ENCODE data around the gene DYNC1I1. TPM values are rescaled to one million over a fixed set of nuclear protein-coding genes. Genes with fewer than 3 reads are reported as not detected.

DYNC1I1 gene
- total and polyA plus RNA-seq, 2 of the 13 experiments (the other 11 are each of a cell fraction or from before 2014, with no cell fraction given): not detected

DNA sequence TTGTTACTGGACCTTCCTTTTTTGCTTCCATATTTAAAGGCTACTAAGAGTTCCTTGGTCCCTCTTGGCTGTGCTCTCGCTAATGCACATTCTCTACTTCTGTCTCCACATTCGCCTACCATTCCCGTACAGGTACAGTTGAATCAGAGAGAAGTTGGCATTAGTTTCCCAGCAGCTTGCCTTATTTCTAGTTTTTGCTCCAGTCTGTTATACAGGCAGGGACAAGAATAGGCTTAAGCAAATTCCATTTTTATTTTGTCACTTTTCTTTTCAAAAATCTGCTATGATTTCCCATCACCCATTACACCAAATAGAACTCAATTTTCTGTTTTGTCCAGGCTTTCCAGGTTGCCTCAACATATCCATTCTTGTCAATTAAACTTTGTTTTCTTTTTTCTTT lies 29.9 kb downstream of the DYNC1I1 start (continued):
- TF ChIP-seq ZNF24 (IDR thresholded peaks at IDR 0.05): no peak

DNA sequence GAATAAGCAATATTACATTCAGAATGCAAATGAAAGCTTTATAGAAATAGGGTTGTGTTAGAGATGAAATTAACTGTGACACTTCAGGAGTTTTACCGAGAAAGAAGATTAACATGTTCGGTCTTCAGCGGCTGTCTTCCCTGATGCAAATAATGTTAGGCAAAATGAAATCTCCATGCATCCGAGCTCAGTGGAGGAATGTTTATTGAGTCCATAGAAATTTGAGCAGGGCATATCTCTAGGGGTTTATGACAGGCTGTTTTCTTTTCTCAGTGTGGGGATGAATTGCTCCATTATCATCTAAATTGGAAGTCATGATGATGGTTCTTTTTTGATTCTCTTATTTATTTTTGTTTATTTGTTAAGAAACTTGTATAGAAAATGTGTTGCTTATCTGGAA lies 31.7 kb downstream of the DYNC1I1 start:
- no peaks in the 10 kb centered on the region for H3K79me2 ChIP-seq (ENCODE audit: insufficient read depth, low read length)
- H3K4me2 ChIP-seq (ENCODE audit: low read depth, low read length): no peak overlapping the region
- no peak overlapping the region for H2AFZ ChIP-seq (ENCODE audit: low read length)
- TF ChIP-seq ZNF333 (CRISPR knock-in tag; IDR thresholded peaks at IDR 0.05; ENCODE audit: borderline replicate concordance): no peak
- H3K27ac ChIP-seq (ENCODE audit: extremely low read length, insufficient read depth, low read length): no peak overlapping the region
- CTCF ChIA-PET (ENCODE audit: low intra/inter-chr PET ratio, low total read pairs): no interaction called here
- no peak overlapping the region for H3K9ac ChIP-seq (ENCODE audit: insufficient read depth, low read depth, low read length)
- 48% methylated on average over 4 of the region's 4 CpGs for WGBS (ENCODE audit: low lambda C conversion rate)
- no peaks in the 10 kb centered on the region for H4K20me1 ChIP-seq (ENCODE audit: insufficient read depth, low read length)
- intact Hi-C loops (cut with micrococcal nuclease; ENCODE audit: unreplicated experiment): no loop called here
- POLR2A ChIA-PET: no interaction called here
- no peak for DNase-seq (ENCODE audit: low spot score)
- no peak for FAIRE-seq
- no peak for ATAC-seq
- BruUV-seq (replicated peaks): no TSS peak
- H3K9me3 ChIP-seq (ENCODE audit: low read length): no peaks in the 10 kb centered on the region
- no peak overlapping the region for H3K4me3 ChIP-seq (replicated peaks in 1 of 3; ENCODE audit: insufficient read depth in 1 of 3, low read depth in 2 of 3, low read length in 3 of 3)
- no peaks in the 10 kb centered on the region for H3K4me1 ChIP-seq (ENCODE audit: insufficient read depth, low read length)
- in situ Hi-C loops (cut with HindIII; ENCODE audit: extremely low pct_ligation_motif_present, low pct_unique_long_range_greater_than_20kb): no loop called here
- H3K36me3 ChIP-seq (replicated peaks in 1 of 2; ENCODE audit: control insufficient read depth in 1 of 2, insufficient read depth in 2 of 2, low read length in 2 of 2): no peaks in the 10 kb centered on the region
- H3K27me3 ChIP-seq (ENCODE audit: control insufficient read depth in 1 of 2, insufficient read depth in 2 of 2, low read length in 2 of 2): no peaks in the 10 kb centered on the region

DNA sequence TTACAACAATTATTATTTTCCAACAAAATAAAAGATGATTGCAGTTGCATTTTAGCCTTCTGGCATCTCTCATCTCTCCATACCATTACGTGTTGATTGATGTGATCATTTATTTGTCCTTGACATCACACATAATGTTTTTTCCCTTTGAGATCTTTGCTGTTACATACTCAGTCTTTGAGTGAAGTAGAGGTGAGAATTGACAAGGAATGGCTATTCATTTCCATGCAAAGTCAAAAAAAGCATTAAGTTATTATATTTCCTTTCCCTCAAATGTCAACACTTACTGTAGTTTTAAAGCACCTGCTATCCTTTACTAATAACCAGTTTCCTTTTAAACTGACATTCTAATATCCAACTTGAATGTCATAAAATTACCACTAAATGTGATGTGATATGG lies 33.6 kb downstream of the DYNC1I1 start:
- POLR2A ChIA-PET: no interaction called here
- H3K4me3 ChIP-seq (replicated peaks in 1 of 3; ENCODE audit: insufficient read depth in 1 of 3, low read depth in 2 of 3, low read length in 3 of 3): no peak overlapping the region
- no peak overlapping the region for H3K9ac ChIP-seq (ENCODE audit: insufficient read depth, low read depth, low read length)
- WGBS (ENCODE audit: low lambda C conversion rate): 0% methylated on average over 1 of the region's 1 CpG
- no peak overlapping the region for H2AFZ ChIP-seq (ENCODE audit: low read length)
- CTCF ChIA-PET (ENCODE audit: low intra/inter-chr PET ratio, low total read pairs): no interaction called here
- in situ Hi-C loops (cut with HindIII; ENCODE audit: extremely low pct_ligation_motif_present, low pct_unique_long_range_greater_than_20kb): no loop called here
- DNase-seq (ENCODE audit: low spot score): no peak
- H3K79me2 ChIP-seq (ENCODE audit: insufficient read depth, low read length): no peaks in the 10 kb centered on the region
- no peaks in the 10 kb centered on the region for H3K36me3 ChIP-seq (replicated peaks in 1 of 2; ENCODE audit: control insufficient read depth in 1 of 2, insufficient read depth in 2 of 2, low read length in 2 of 2)
- BruUV-seq (replicated peaks): no TSS peak
- H3K27ac ChIP-seq (ENCODE audit: extremely low read length, insufficient read depth, low read length): no peak overlapping the region
- H3K27me3 ChIP-seq (ENCODE audit: control insufficient read depth in 1 of 2, insufficient read depth in 2 of 2, low read length in 2 of 2): no peaks in the 10 kb centered on the region
- ATAC-seq: no peak
- H4K20me1 ChIP-seq (ENCODE audit: insufficient read depth, low read length): no peaks in the 10 kb centered on the region
- no peaks in the 10 kb centered on the region for H3K9me3 ChIP-seq (ENCODE audit: low read length)
- no peak overlapping the region for H3K4me2 ChIP-seq (ENCODE audit: low read depth, low read length)
- intact Hi-C loops (cut with micrococcal nuclease; ENCODE audit: unreplicated experiment): no loop called here
- FAIRE-seq: no peak
- no peaks in the 10 kb centered on the region for H3K4me1 ChIP-seq (ENCODE audit: insufficient read depth, low read length)
- TF ChIP-seq, protein P1, sequence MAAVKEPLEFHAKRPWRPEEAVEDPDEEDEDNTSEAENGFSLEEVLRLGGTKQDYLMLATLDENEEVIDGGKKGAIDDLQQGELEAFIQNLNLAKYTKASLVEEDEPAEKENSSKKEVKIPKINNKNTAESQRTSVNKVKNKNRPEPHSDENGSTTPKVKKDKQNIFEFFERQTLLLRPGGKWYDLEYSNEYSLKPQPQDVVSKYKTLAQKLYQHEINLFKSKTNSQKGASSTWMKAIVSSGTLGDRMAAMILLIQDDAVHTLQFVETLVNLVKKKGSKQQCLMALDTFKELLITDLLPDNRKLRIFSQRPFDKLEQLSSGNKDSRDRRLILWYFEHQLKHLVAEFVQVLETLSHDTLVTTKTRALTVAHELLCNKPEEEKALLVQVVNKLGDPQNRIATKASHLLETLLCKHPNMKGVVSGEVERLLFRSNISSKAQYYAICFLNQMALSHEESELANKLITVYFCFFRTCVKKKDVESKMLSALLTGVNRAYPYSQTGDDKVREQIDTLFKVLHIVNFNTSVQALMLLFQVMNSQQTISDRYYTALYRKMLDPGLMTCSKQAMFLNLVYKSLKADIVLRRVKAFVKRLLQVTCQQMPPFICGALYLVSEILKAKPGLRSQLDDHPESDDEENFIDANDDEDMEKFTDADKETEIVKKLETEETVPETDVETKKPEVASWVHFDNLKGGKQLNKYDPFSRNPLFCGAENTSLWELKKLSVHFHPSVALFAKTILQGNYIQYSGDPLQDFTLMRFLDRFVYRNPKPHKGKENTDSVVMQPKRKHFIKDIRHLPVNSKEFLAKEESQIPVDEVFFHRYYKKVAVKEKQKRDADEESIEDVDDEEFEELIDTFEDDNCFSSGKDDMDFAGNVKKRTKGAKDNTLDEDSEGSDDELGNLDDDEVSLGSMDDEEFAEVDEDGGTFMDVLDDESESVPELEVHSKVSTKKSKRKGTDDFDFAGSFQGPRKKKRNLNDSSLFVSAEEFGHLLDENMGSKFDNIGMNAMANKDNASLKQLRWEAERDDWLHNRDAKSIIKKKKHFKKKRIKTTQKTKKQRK (IDR thresholded peaks at IDR 0.05; ENCODE audit: low read length): no peak
- no peak for TF ChIP-seq ASH2L (IDR thresholded peaks at IDR 0.05; ENCODE audit: insufficient read length, low read depth, low read length)
- TF ChIP-seq ZNF598 (CRISPR knock-in tag; IDR thresholded peaks at IDR 0.05; ENCODE audit: borderline replicate concordance): no peak
- TF ChIP-seq ZNF878 (CRISPR knock-in tag; IDR thresholded peaks at IDR 0.05): no peak
- TF ChIP-seq DR1 (CRISPR knock-in tag; IDR thresholded peaks at IDR 0.05): no peak
- TF ChIP-seq TEAD3 (CRISPR knock-in tag; optimal IDR thresholded peaks at IDR 0.05; ENCODE audit: borderline replicate concordance): no peak
- TF ChIP-seq, protein P2, sequence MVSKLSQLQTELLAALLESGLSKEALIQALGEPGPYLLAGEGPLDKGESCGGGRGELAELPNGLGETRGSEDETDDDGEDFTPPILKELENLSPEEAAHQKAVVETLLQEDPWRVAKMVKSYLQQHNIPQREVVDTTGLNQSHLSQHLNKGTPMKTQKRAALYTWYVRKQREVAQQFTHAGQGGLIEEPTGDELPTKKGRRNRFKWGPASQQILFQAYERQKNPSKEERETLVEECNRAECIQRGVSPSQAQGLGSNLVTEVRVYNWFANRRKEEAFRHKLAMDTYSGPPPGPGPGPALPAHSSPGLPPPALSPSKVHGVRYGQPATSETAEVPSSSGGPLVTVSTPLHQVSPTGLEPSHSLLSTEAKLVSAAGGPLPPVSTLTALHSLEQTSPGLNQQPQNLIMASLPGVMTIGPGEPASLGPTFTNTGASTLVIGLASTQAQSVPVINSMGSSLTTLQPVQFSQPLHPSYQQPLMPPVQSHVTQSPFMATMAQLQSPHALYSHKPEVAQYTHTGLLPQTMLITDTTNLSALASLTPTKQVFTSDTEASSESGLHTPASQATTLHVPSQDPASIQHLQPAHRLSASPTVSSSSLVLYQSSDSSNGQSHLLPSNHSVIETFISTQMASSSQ (IDR thresholded peaks at IDR 0.05; ENCODE audit: low read depth): no peak
- TF ChIP-seq, protein P2 (CRISPR knock-in tag; IDR thresholded peaks at IDR 0.05; ENCODE audit: borderline replicate concordance): no peak

All from HepG2 (cell line).